Measurements from ENCODE around the gene DGKG. TPM values are rescaled to one million over a fixed set of nuclear protein-coding genes. Genes with fewer than 3 reads are reported as not detected.

DGKG gene
- total and polyA plus RNA-seq, 7 donors = 0.60 to 30.7 (median 6.1) TPM

GRCh38 chr3:186400662-186401061 lies 38.6 kb upstream of the DGKG start:
- DNase-seq = no peak
- Histone ChIP-seq H3K27me3 (no peaks in the 10 kb centered on the region), H3K27ac (no peak overlapping the region), H3K36me3 (no peaks in the 10 kb centered on the region), H3K4me1 (peaks cover 0 to 4% (median 2%) of the 10 kb centered on the region in 4 donors), H3K9me3 (no peaks in the 10 kb centered on the region), H3K4me3 (no peak overlapping the region)
- TF ChIP-seq POLR2A (IDR thresholded peaks at IDR 0.05) = no peak
- intact Hi-C loops (cut with DNase I) = loop anchor here (10.0 kb wide), 1 partner anchor 164 kb away; the partner anchor contains the start of gene TBCCD1

GRCh38 chr3:186400026-186400425 lies 38.0 kb upstream of the DGKG start:
- Histone ChIP-seq H3K4me3 (no peak overlapping the region), H3K9me3 (no peaks in the 10 kb centered on the region), H3K4me1 (no peaks in the 10 kb centered on the region), H3K27me3 (no peaks in the 10 kb centered on the region), H3K36me3 (no peaks in the 10 kb centered on the region), H3K27ac (no peak overlapping the region)
- intact Hi-C loops (cut with DNase I) = loop anchor here (10.0 kb wide), 1 partner anchor 165 kb away; the partner anchor contains the start of gene TBCCD1
- no peak for DNase-seq
- 71 to 93% methylated on average over 1 of the region's 1 CpG for WGBS, 2 donors
- no peak for TF ChIP-seq POLR2AphosphoS5 (IDR thresholded peaks at IDR 0.05)
- TF ChIP-seq, protein P1, sequence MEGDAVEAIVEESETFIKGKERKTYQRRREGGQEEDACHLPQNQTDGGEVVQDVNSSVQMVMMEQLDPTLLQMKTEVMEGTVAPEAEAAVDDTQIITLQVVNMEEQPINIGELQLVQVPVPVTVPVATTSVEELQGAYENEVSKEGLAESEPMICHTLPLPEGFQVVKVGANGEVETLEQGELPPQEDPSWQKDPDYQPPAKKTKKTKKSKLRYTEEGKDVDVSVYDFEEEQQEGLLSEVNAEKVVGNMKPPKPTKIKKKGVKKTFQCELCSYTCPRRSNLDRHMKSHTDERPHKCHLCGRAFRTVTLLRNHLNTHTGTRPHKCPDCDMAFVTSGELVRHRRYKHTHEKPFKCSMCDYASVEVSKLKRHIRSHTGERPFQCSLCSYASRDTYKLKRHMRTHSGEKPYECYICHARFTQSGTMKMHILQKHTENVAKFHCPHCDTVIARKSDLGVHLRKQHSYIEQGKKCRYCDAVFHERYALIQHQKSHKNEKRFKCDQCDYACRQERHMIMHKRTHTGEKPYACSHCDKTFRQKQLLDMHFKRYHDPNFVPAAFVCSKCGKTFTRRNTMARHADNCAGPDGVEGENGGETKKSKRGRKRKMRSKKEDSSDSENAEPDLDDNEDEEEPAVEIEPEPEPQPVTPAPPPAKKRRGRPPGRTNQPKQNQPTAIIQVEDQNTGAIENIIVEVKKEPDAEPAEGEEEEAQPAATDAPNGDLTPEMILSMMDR (IDR thresholded peaks at IDR 0.05) = no peak
- TF ChIP-seq POLR2A (IDR thresholded peaks at IDR 0.05) = no peak
- TF ChIP-seq EP300 (IDR thresholded peaks at IDR 0.05) = no peak

DNA sequence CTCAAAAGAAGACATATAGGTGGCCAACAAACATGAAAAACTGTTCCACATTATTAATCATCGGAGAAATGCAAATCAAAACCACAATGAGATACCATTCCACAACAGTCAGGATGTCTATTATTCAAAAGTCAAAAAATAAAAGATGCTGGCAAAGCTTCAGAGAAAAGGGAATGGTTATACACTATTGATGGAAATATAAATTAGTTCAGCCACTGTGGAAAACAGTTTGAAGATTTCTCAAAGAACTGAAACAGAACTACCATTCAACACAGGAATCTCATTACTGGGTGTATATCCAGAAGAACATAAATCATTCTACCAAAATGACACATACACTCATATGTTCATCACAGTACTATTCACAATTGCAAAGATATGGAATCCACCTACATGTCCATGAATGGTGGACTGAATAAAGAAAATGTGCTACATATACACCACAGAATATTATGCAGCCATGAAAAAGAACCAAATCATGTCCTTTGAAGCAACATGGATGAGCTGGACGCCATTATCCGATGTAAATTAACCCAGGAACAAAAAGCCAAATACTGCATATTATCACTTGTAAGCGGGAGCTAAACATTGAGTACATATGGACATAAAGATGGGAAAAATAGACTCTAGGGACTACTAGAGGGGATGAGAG lies 32.7 kb upstream of the DGKG start:
- intact Hi-C loops (cut with DNase I) = no loop called here
- Histone ChIP-seq H3K4me3 (no peak overlapping the region), H3K27ac (no peak overlapping the region), H3K27me3 (no peaks in the 10 kb centered on the region), H3K4me1 (no peaks in the 10 kb centered on the region), H3K9me3 (peaks cover 0 to 3% (median 0%) of the 10 kb centered on the region in 4 donors), H3K36me3 (no peaks in the 10 kb centered on the region)
- WGBS, 2 donors = 92% methylated on average over 4 of the region's 4 CpGs
- TF ChIP-seq, protein P1 (IDR thresholded peaks at IDR 0.05) = no peak
- TF ChIP-seq EP300 (IDR thresholded peaks at IDR 0.05) (no peak), POLR2A (IDR thresholded peaks at IDR 0.05) (no peak), POLR2AphosphoS5 (IDR thresholded peaks at IDR 0.05) (no peak)
- DNase-seq = no peak

GRCh38 chr3:186386883-186387560 lies 25.0 kb upstream of the DGKG start:
- 79 to 87% methylated on average over 4 of the region's 4 CpGs for WGBS, 2 donors
- no peak for DNase-seq
- no peak overlapping the region for H3K27ac ChIP-seq
- H3K27me3 ChIP-seq = no peaks in the 10 kb centered on the region
- no peak overlapping the region for H3K4me3 ChIP-seq
- no peaks in the 10 kb centered on the region for H3K36me3 ChIP-seq
- intact Hi-C loops (cut with DNase I) = no loop called here
- TF ChIP-seq EP300 (IDR thresholded peaks at IDR 0.05) (no peak), POLR2A (IDR thresholded peaks at IDR 0.05) (no peak), POLR2AphosphoS5 (IDR thresholded peaks at IDR 0.05) (no peak)
- TF ChIP-seq, protein P1 (IDR thresholded peaks at IDR 0.05) = no peak
- H3K9me3 ChIP-seq = no peaks in the 10 kb centered on the region
- H3K4me1 ChIP-seq = peaks cover 0 to 25% (median 22%) of the 10 kb centered on the region in 4 donors

GRCh38 chr3:186385856-186386602 lies 24.0 kb upstream of the DGKG start:
- Histone ChIP-seq H3K9me3 (no peaks in the 10 kb centered on the region), H3K27ac (no peak overlapping the region), H3K27me3 (no peaks in the 10 kb centered on the region), H3K4me1 (peaks cover 0 to 33% (median 23%) of the 10 kb centered on the region in 4 donors), H3K36me3 (no peaks in the 10 kb centered on the region), H3K4me3 (no peak overlapping the region)
- 94 to 95% methylated on average over 5 of the region's 5 CpGs for WGBS, 2 donors
- intact Hi-C loops (cut with DNase I) = no loop called here
- DNase-seq = no peak
- TF ChIP-seq EP300 (IDR thresholded peaks at IDR 0.05) (no peak), POLR2A (IDR thresholded peaks at IDR 0.05) (no peak), POLR2AphosphoS5 (IDR thresholded peaks at IDR 0.05) (no peak)
- TF ChIP-seq, protein P1 (IDR thresholded peaks at IDR 0.05) = no peak
